ENCODE data around the gene VSIG10. TPM values are rescaled to one million over a fixed set of nuclear protein-coding genes. Genes with fewer than 3 reads are reported as not detected.

The VSIG10 gene
- total RNA-seq, 3 donors from 2014 or later (not counting 1 experiment from before 2014, with no cell fraction given), result 0.56 to 2.2 (median 0.75) TPM

DNA sequence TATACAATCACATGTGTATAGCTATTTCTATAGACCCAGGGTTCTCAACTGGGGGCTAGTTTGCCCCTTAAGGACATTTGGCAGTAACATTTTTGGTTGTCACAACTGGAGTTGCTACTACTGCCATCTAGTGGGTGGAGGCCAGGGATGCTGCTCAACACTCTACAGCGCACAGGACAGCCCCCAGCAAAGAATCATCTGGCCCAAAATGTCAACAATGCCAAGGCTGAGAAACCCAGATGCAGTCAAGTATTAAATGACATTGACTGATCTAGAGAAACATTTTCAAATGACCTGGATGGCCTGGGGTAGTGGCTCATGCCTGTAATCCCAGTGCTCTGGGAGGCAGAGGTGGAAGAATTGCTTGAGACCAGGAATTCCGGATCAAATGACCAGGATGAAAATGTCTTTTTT, 48.7 kb downstream of the VSIG10 start:
- Histone ChIP-seq H3K27ac (ENCODE audit: low read length) (no peak overlapping the region), H3K9me3 (ENCODE audit: control insufficient read depth, insufficient read depth, low read length) (no peaks in the 10 kb centered on the region), H3K4me1 (ENCODE audit: control insufficient read depth, insufficient read depth, low read length) (peaks cover 18% of the 10 kb centered on the region), H3K36me3 (ENCODE audit: control insufficient read depth, insufficient read depth, low read length) (peaks cover 4% of the 10 kb centered on the region), H3K27me3 (ENCODE audit: control insufficient read depth, insufficient read depth, low read length) (no peaks in the 10 kb centered on the region), H3K4me3 (ENCODE audit: low read length) (no peak overlapping the region)
- 74% methylated on average over 2 of the region's 2 CpGs for WGBS (ENCODE audit: insufficient coverage)
- no peak overlapping the region for H3K4me3 Mint-ChIP-seq
- no peaks in the 10 kb centered on the region for H3K27me3 Mint-ChIP-seq (ENCODE audit: low read depth in 2 of 2)
- H3K9me3 Mint-ChIP-seq, result no peaks in the 10 kb centered on the region
- H3K36me3 Mint-ChIP-seq, result peaks cover 7% of the 10 kb centered on the region
- TF ChIP-seq, protein P1, sequence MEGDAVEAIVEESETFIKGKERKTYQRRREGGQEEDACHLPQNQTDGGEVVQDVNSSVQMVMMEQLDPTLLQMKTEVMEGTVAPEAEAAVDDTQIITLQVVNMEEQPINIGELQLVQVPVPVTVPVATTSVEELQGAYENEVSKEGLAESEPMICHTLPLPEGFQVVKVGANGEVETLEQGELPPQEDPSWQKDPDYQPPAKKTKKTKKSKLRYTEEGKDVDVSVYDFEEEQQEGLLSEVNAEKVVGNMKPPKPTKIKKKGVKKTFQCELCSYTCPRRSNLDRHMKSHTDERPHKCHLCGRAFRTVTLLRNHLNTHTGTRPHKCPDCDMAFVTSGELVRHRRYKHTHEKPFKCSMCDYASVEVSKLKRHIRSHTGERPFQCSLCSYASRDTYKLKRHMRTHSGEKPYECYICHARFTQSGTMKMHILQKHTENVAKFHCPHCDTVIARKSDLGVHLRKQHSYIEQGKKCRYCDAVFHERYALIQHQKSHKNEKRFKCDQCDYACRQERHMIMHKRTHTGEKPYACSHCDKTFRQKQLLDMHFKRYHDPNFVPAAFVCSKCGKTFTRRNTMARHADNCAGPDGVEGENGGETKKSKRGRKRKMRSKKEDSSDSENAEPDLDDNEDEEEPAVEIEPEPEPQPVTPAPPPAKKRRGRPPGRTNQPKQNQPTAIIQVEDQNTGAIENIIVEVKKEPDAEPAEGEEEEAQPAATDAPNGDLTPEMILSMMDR (IDR thresholded peaks at IDR 0.05), result peak; percentile 56
- ATAC-seq, result peak; percentile 58 to 73 (median 59)
- no peak overlapping the region for H3K27ac Mint-ChIP-seq
- DNase-seq, result peak; percentile 40 to 85
- intact Hi-C loops (cut with micrococcal nuclease), result no loop called here
- peaks cover 28 to 39% of the 10 kb centered on the region in 2 donors for H3K4me1 Mint-ChIP-seq

GRCh38 chr12:118053071-118053985, 50.5 kb downstream of the VSIG10 start:
- DNase-seq (peak in 1 of 2 donors; percentile 63), ATAC-seq (peak; percentile 18 to 24 (median 24))
- 86% methylated on average over 8 of the region's 10 CpGs for WGBS (ENCODE audit: insufficient coverage)
- Histone ChIP-seq H3K36me3 (ENCODE audit: control insufficient read depth, insufficient read depth, low read length) (peaks cover 7% of the 10 kb centered on the region), H3K4me1 (ENCODE audit: control insufficient read depth, insufficient read depth, low read length) (peaks cover 4% of the 10 kb centered on the region), H3K9me3 (ENCODE audit: control insufficient read depth, insufficient read depth, low read length) (no peaks in the 10 kb centered on the region), H3K27ac (ENCODE audit: low read length) (peak overlapping the region; percentile 47), H3K4me3 (ENCODE audit: low read length) (no peak overlapping the region), H3K27me3 (ENCODE audit: control insufficient read depth, insufficient read depth, low read length) (no peaks in the 10 kb centered on the region)
- H3K4me3 Mint-ChIP-seq, result no peak overlapping the region
- intact Hi-C loops (cut with micrococcal nuclease), result no loop called here
- H3K27ac Mint-ChIP-seq, result peak overlapping the region; percentile 30 to 80
- H3K27me3 Mint-ChIP-seq (ENCODE audit: low read depth in 2 of 2), result no peaks in the 10 kb centered on the region
- peaks cover 7% of the 10 kb centered on the region for H3K36me3 Mint-ChIP-seq
- H3K4me1 Mint-ChIP-seq, result peaks cover 10 to 21% of the 10 kb centered on the region in 2 donors
- TF ChIP-seq, protein P1 (IDR thresholded peaks at IDR 0.05), result no peak
- no peaks in the 10 kb centered on the region for H3K9me3 Mint-ChIP-seq

DNA sequence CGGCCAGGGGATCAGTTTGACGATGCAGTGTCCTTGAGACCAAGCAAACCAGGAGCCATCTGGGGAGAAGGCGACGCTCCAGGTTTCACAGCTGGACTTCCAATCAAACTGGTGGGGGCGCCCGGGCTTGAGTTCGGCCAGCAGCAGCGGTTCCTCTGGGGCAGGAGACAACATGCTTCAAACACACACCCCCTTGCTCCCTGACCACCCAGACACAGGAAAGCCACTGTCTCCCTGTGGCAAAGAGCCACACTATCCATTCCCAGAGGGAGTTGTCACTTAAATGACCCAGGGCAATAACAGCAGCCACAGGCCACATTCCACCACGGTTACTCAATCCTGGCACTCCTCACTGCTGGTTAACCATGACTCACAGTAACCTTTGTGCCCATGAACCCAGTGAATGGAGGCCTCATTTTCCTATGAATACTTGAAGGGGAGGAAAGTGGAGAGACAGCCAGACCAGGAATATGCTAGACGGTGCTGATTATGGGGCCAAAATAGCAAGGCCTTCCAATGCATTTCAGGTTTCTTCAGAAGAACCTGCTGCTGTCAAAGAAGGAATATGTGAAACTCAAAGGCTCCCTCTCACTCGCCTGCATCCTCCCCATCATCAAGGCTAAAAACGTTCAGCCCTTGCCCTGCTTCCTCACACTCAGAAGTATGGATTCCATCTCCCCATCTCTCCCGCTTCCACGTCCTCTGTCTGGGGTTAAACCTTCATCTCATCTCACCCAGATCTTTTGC, 51.3 kb downstream of the VSIG10 start:
- peaks cover 4% of the 10 kb centered on the region for H3K4me1 ChIP-seq (ENCODE audit: control insufficient read depth, insufficient read depth, low read length)
- TF ChIP-seq, protein P1 (IDR thresholded peaks at IDR 0.05), result no peak
- Mint-ChIP-seq H3K27ac (peak overlapping the region; percentile 30 to 80), H3K27me3 (ENCODE audit: low read depth in 2 of 2) (no peaks in the 10 kb centered on the region), H3K9me3 (no peaks in the 10 kb centered on the region), H3K4me3 (peak overlapping the region; percentile 17), H3K4me1 (peaks cover 8 to 21% of the 10 kb centered on the region in 2 donors), H3K36me3 (peaks cover 7% of the 10 kb centered on the region)
- no peaks in the 10 kb centered on the region for H3K27me3 ChIP-seq (ENCODE audit: control insufficient read depth, insufficient read depth, low read length)
- H3K4me3 ChIP-seq (ENCODE audit: low read length), result no peak overlapping the region
- intact Hi-C loops (cut with micrococcal nuclease), result no loop called here
- no peaks in the 10 kb centered on the region for H3K9me3 ChIP-seq (ENCODE audit: control insufficient read depth, insufficient read depth, low read length)
- 93% methylated on average over 14 of the region's 14 CpGs for WGBS (ENCODE audit: insufficient coverage)
- H3K36me3 ChIP-seq (ENCODE audit: control insufficient read depth, insufficient read depth, low read length), result peaks cover 7% of the 10 kb centered on the region
- no peak for ATAC-seq
- H3K27ac ChIP-seq (ENCODE audit: low read length), result no peak overlapping the region
- DNase-seq, result peak in 1 of 2 donors; percentile 15
